Endometrium (tissue), 2 donors: ENCODE measurements around the gene PITPNM1.

ENCODE experiments used
- FAIRE-seq: peaks from 2 replicates; lab custom pipeline; 2012; peaks lifted over from hg19 to GRCh38; lab: Jason Lieb, UNC
- donor health status: control.
- donor health status: control.

The PITPNM1 gene

GRCh38 chr11:67503119-67504004, 1.8 kb downstream of the PITPNM1 start:
- FAIRE-seq: no peak

- FAIRE-seq: no peak
These were observed 2.7 kb downstream of the PITPNM1 start for GRCh38 chr11:67502328-67502979.

DNA sequence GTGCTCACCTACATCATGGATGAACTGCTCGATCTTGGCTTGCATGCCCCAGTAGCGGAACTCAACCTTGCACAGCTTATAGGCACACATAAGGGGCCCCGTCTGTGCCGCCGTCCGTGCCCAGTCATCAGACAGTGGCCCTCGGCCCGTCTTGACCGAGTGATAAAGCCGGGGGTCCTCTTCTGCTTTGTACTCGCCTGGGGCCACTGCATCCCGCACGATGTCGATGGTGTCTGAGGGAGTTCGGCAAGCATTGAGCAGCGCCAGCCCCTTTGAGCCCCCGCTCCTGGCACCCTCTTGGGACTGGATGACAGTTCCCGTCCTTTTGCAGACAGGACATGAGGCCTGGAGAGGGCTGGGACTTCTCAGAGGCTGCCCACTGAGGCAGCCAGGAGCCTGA, 3.3 kb downstream of the PITPNM1 start:
- FAIRE-seq: no peak

DNA sequence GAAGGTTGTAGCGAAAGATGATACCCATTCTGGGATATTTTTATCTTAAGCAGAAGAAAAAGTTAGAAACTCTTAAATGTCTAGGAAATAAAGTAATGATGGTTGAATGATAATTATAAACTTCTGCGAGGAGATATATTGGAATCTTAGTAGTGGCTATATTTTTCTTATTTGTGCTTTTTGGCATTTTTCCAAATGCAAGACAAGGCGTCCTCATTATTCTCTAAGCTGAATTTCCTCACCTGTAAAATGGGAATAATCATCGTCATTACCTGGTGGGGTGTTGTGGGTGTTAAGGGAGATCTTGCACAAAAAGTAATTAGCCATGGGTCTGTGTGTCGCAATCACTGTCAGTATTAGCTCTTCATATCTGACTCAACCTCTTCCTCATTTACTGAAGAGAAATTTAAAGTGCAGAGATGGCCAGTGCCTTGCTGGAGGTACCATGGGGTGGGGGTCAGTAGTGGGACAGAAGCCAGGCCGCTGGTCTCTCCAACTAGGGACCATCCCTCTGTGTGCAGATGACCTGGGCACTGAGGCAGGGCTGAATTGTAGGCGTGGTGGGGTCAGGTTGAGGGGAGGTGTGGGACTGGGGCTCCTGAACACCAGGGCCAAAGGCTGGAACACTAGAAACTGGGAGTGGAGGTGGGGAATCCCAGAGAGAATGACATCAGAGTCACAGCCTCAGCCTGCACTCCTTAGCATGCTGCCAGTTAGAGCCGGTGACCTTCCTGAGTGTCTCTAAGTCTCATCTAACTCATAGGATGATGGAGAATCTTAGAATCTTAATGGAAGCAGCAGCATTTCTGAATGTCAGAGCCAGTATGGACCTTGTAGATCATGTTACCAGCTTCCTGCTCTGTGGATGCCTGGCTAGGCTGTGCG, 4.1 kb downstream of the PITPNM1 start:
- FAIRE-seq: no peak

DNA sequence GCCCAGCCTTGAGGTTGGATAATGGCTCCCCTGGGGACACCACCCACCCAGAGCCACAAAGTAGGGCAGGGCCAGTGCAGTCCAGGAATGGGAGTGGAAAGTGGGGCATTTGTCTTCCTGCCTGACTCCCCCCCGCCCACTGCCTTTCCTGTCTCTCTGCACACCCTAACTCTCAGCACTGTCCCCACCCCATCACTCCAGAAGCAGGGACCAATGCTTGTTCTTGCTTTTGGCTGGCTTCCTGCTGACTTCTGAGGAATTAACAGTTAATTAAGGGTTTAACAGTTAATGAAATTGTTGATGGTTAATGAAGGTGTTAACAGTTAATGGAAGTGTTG, 4.7 kb downstream of the PITPNM1 start:
- no peak for FAIRE-seq

- FAIRE-seq: no peak
These were observed 5.2 kb downstream of the PITPNM1 start for GRCh38 chr11:67499808-67500483.

DNA sequence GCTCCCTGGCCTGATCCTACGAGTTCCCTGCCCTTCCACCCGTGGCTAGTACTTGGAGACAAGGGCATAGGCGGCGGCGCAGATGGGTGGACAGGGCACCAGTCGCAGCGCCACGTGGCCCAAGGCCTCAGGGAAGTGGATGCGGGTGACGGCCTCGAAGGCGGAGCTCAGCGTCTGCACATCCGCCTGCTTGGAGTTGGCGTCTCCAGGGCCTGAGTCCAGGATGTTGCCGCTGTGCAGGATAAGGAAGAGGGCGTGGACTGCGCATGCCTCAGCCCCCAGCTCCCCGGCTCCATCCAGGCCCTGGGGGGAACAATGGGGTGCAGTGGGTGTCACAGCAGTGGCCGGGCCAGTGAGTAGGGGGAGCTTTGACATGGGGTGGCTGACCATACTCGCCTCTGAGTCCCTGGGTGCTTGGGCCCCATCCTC, 6.6 kb downstream of the PITPNM1 start:
- no peak for FAIRE-seq

DNA sequence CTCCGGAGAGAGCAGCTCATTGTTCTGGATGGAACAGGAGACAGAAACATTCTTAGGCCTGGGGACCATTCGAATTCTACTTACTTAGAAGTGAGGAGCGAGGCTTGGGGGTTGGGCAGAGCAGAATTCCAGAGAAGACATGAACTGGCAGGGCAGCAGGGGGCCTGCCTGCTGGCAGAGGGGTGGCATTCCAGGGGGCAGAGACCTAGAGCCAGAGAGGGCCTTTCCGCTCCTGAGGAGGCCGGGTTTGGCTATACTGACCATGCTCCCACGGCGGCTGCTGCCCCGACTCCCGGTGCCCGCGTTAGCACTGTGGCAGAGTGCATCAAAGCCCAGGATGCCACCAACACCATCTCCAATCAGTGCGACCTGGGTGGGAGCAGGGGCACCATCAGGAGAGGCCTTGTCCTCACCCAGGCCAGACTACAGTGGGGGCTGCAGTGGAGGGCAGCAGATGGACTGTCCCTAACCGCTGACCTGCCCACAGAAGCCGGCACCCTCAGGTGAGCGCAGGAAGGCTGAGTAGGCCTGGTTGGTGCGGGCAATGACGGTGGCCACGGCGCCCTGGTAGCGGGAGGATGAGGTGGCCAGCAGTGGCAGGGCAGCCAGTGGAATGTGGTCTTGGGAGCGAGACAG, 7.4 kb downstream of the PITPNM1 start:
- no peak for FAIRE-seq

GRCh38 chr11:67496113-67496512, 9.1 kb downstream of the PITPNM1 start:
- FAIRE-seq: no peak

DNA sequence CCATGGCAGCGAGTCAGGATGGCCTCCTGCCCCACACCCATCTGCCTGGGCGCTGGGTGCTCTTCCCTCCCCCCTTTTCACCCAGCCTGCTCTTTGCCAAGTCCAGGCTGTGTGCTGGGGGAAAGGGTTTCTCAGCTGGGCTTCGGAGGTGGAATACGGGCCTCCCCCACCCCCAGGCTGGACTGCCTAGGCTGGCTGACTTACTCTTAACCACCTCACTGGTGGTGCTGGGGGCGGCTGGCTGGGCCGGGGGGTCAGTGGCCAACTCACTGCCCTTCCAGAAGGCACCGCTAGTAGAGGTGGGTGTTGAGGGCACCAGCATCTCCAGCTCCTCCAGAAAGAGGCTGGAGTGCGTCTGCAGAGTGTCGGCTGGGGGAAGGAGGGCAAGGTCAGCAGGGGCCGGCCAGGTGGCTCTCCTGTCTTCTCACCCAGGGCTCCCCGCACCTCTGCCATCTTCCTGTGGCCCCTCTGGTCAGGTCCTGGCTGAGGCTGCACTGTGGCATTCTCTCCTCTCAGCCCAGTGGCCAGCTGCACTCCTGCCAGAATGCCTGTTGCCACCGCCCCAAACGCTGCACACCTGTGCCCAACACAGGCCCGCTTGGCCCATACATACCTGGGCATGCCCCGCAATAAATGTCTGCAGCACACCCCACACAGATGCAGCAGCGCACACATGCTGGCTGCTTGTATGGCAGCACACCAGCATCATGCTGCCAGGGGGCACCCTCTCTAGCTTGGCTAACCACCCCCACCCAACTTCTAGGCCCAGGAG, 9.7 kb downstream of the PITPNM1 start:
- no peak for FAIRE-seq

- FAIRE-seq: no peak
These were observed 10.6 kb downstream of the PITPNM1 start for GRCh38 chr11:67494371-67495233.

- no peak for FAIRE-seq
These were observed 11.4 kb downstream of the PITPNM1 start for GRCh38 chr11:67493548-67494370.

DNA sequence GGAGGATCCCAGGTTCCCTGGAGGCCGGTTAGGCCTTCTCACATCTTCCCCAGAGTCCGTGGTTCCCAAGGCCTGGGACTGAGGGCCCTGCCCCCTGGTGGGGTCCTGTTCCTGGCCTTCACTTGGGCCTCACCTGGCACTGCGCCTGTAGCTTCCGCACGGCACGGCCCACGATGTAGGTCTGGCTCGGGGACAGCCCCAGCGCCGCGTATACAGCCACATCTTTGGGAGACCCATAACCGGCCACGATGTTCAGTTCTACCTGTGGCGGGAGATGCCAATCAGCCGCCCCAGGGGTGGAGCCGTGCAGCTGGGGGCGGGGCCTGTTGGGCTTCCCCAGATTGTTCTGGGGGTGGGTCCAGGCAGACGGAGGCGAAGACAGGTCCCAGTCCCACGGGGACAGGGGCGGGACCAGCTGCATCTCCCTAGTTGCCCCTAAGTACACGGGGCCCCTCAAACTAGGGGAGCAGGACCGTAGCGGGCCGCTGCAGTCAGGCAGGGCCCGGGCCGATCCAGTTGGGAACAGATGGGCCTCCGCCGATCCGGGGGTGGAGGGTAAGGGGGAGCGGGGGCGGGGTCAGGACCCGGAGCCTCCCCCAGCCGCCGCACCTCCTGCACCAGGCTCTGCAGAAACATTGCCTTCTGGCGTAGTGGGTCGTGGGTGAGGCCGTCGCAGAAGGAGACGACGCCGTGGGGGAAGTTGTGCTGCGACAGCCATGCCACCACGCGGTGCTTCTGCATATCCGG, 12.2 kb downstream of the PITPNM1 start:
- no peak for FAIRE-seq

GRCh38 chr11:67492069-67492727, 13.0 kb downstream of the PITPNM1 start:
- no peak for FAIRE-seq

DNA sequence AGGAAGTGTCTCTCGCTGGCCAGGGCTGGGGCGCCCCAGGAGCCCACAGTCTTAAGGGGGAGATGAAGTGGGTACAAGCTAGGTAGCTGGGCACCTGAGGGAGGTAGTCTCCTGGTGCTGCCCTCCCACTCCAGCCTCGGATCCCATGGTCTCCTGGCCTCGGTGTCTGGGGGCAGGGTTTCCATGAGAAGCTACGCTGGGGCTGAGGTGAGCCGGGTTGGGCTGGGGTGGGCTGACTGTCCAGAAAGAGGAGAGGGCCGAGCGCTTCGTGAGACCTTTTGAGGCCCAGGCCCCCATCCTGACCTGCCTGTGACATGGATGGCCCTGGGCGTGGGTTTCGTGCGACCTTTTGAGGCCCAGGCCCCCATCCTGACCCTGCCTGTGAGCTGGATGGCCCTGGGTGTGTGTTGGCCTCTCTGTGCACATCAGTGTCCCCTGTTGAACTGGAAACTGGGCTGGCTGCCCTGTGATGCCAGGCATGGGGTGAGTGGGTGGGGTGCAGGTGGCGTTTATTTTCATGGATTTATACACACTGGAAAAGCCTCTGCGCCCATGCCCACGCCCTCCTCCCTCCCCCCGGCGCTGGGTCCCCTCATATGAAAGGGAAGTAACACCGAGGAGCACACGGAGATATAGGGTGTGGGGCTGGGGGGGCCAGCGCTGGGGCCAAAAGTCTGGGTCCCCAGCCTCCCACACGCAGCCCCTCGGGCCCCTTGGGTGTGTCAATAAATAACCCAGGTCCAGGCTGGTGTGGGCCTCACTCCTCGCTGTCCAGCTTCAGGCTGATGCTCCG, 13.7 kb downstream of the PITPNM1 start:
- no peak for FAIRE-seq

GRCh38 chr11:67490727-67491065, 14.5 kb downstream of the PITPNM1 start:
- FAIRE-seq: no peak
